SK-N-MC (cell line): ENCODE data around the gene SHISA6.
A peak's percentile ranks its signal among the peaks of the same experiment; 100 is the strongest.

Experiments used
- DNase-seq: peaks from one replicate; pipeline ENCODE4 v3.0.0-alpha.2; 2011; ENCODE audit warnings: low read depth, low spot score
- H3K27ac ChIP-seq: fragments of 200-600 bp; sonication (generic); 2 replicates; pipeline ENCODE4 v1.5.1; 2016; ENCODE audit warnings: mixed run types
- H3K36me3 ChIP-seq: fragments of 200-600 bp; sonication (generic); 2 replicates; pipeline ENCODE4 v1.6.1; 2017; ENCODE audit warnings: antibody characterized with exemption, low read length, mixed read lengths; ENCODE audit not compliant: insufficient read depth
- H3K4me3 ChIP-seq: fragments of 200-600 bp; sonication (generic); 2 replicates; pipeline ENCODE4 v1.5.1; 2016
- H3K9ac ChIP-seq: fragments of 200-600 bp; sonication (generic); 2 replicates; pipeline ENCODE4 v1.8.0; 2017; ENCODE audit warnings: mixed run types, mixed read lengths; ENCODE audit not compliant: insufficient read length
- H3K9me3 ChIP-seq: fragments of 200-600 bp; sonication (generic); 2 replicates; pipeline ENCODE4 v1.6.1; 2017; ENCODE audit warnings: low read depth, mild to moderate bottlenecking, antibody characterized with exemption, low read length, moderate library complexity, mixed read lengths
- EZH2 ChIP-seq: fragments of 200-600 bp; sonication (generic); IDR thresholded peaks from one replicate; pipeline ENCODE4 v1.6.1; 2017; ENCODE audit warnings: antibody characterized with exemption
- FOXP2 ChIP-seq: optimal IDR thresholded peaks from 2 replicates; pipeline ENCODE3; 2011; ENCODE audit warnings: mild to moderate bottlenecking, moderate library complexity; ENCODE audit not compliant: insufficient read depth; ENCODE audit errors: extremely low read length, control extremely low read depth
- POLR2AphosphoS5 ChIP-seq: IDR thresholded peaks from 2 replicates; pipeline ENCODE4 v1.6.1; 2012; ENCODE audit warnings: mild to moderate bottlenecking, low read depth, low read length, borderline replicate concordance

The SHISA6 gene

GRCh38 chr17:11363565-11364117 lies 122.6 kb downstream of the SHISA6 start:
- no peak for TF ChIP-seq EZH2
- TF ChIP-seq FOXP2: no peak
- no peak for TF ChIP-seq POLR2AphosphoS5
- no peak overlapping the region for H3K27ac ChIP-seq
- no peaks in the 10 kb centered on the region for H3K9me3 ChIP-seq
- H3K36me3 ChIP-seq: no peaks in the 10 kb centered on the region
- H3K4me3 ChIP-seq: no peak overlapping the region
- DNase-seq: no peak
- no peak overlapping the region for H3K9ac ChIP-seq

GRCh38 chr17:11366272-11366850 lies 125.3 kb downstream of the SHISA6 start:
- no peak overlapping the region for H3K9ac ChIP-seq
- TF ChIP-seq FOXP2: no peak
- no peak for TF ChIP-seq POLR2AphosphoS5
- TF ChIP-seq EZH2: no peak
- H3K9me3 ChIP-seq: no peaks in the 10 kb centered on the region
- H3K36me3 ChIP-seq: no peaks in the 10 kb centered on the region
- no peak overlapping the region for H3K27ac ChIP-seq
- DNase-seq: no peak
- no peak overlapping the region for H3K4me3 ChIP-seq

GRCh38 chr17:11369575-11369974 lies 128.6 kb downstream of the SHISA6 start:
- DNase-seq: no peak
- no peaks in the 10 kb centered on the region for H3K9me3 ChIP-seq
- H3K36me3 ChIP-seq: no peaks in the 10 kb centered on the region
- H3K4me3 ChIP-seq: no peak overlapping the region
- no peak overlapping the region for H3K9ac ChIP-seq
- TF ChIP-seq EZH2 (no peak), POLR2AphosphoS5 (no peak), FOXP2 (no peak)
- no peak overlapping the region for H3K27ac ChIP-seq

- Histone ChIP-seq H3K36me3 (no peaks in the 10 kb centered on the region), H3K9ac (no peak overlapping the region), H3K9me3 (no peaks in the 10 kb centered on the region), H3K4me3 (no peak overlapping the region), H3K27ac (no peak overlapping the region)
- DNase-seq: no peak
- TF ChIP-seq FOXP2: no peak
- no peak for TF ChIP-seq EZH2
- TF ChIP-seq POLR2AphosphoS5: no peak
These were observed 131.7 kb downstream of the SHISA6 start for GRCh38 chr17:11372692-11373091.

GRCh38 chr17:11378506-11378905 lies 137.5 kb downstream of the SHISA6 start:
- H3K4me3 ChIP-seq: no peak overlapping the region
- no peak overlapping the region for H3K27ac ChIP-seq
- no peak for DNase-seq
- H3K36me3 ChIP-seq: no peaks in the 10 kb centered on the region
- TF ChIP-seq EZH2 (no peak), FOXP2 (no peak)
- no peak overlapping the region for H3K9ac ChIP-seq
- H3K9me3 ChIP-seq: no peaks in the 10 kb centered on the region

GRCh38 chr17:11380761-11381160 lies 139.7 kb downstream of the SHISA6 start:
- Histone ChIP-seq H3K36me3 (no peaks in the 10 kb centered on the region), H3K9me3 (no peaks in the 10 kb centered on the region), H3K4me3 (no peak overlapping the region), H3K9ac (no peak overlapping the region), H3K27ac (no peak overlapping the region)
- DNase-seq: no peak
- TF ChIP-seq EZH2 (no peak), POLR2AphosphoS5 (no peak), FOXP2 (no peak)

GRCh38 chr17:11383157-11383556 lies 142.1 kb downstream of the SHISA6 start:
- Histone ChIP-seq H3K36me3 (no peaks in the 10 kb centered on the region), H3K27ac (no peak overlapping the region), H3K9me3 (no peaks in the 10 kb centered on the region), H3K9ac (no peak overlapping the region), H3K4me3 (no peak overlapping the region; the same call in 1 of the 2 replicates)
- DNase-seq: peak; percentile 37
- TF ChIP-seq FOXP2: no peak
- TF ChIP-seq POLR2AphosphoS5: no peak
- TF ChIP-seq EZH2: no peak

- peak overlapping the region; percentile 49 for H3K4me3 ChIP-seq
- no peaks in the 10 kb centered on the region for H3K9me3 ChIP-seq
- H3K36me3 ChIP-seq: no peaks in the 10 kb centered on the region
- no peak overlapping the region for H3K27ac ChIP-seq
- no peak overlapping the region for H3K9ac ChIP-seq
- TF ChIP-seq EZH2 (no peak), FOXP2 (no peak), POLR2AphosphoS5 (no peak)
- peak; percentile 8 for DNase-seq
These were observed 143.1 kb downstream of the SHISA6 start for GRCh38 chr17:11384131-11384530.

GRCh38 chr17:11387610-11388009 lies 146.6 kb downstream of the SHISA6 start:
- no peak overlapping the region for H3K27ac ChIP-seq
- no peak for DNase-seq
- H3K36me3 ChIP-seq: no peaks in the 10 kb centered on the region
- H3K9me3 ChIP-seq: no peaks in the 10 kb centered on the region
- H3K4me3 ChIP-seq: no peak overlapping the region
- TF ChIP-seq POLR2AphosphoS5: no peak
- TF ChIP-seq FOXP2: no peak
- TF ChIP-seq EZH2: no peak
- H3K9ac ChIP-seq: no peak overlapping the region
